GM19463 (cell line): ENCODE data around the gene PEX11G.
"Not testable (repeated sequence)": the region's sequence is repeated elsewhere in the genome, so short reads cannot be mapped to it uniquely, and the experiment has no call there.

ENCODE experiments used
- ATAC-seq: cut with Tn5 transposase; IDR thresholded peaks from one replicate; pipeline ENCODE4 v1.9.1; 2021; ENCODE audit warnings: mild to moderate bottlenecking, moderate library complexity; ENCODE audit not compliant: unreplicated experiment

The PEX11G gene

DNA sequence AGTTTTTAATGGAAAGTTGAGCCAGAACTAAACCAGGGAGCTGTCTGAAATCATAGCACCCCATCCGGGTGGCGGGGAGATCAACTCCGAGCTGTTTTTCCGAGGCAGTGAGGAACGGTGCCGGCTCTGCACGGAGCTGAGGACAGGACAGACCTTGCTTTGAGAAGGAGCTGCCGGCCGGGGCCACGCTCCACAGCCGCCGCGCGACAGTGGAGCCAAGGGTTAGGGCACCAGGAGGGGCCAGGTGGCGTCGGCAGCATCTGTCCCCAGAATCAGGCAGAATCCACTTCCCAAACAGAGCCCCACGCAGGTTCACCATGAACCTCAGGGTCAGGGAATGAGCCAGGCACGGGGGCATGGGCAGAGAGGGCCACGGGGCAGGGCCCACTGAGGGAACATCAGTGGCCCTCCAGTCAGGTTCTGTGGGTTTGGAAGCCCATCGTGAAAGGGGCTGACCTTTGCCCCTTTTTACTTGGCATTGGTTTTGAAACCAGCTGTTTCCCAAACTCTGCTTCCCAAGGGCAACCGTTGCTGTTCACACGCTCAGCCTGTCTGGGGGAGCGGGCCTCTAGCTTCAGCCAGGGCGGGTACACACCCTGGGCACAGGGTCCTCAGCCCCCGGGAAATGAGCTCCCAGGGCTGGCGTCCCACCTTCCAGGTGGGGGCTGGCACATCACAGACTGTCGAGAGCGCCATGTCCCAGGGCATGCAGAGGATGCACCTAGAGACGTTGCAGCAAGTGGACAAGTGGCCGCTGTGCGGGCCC, 18.1 kb downstream of the PEX11G start:
- ATAC-seq = no peak

- no peak for ATAC-seq
Measured at GRCh38 chr19:7469669-7470285, 19.1 kb downstream of the PEX11G start.

- no peak for ATAC-seq
Measured at GRCh38 chr19:7468840-7469239, 20.0 kb downstream of the PEX11G start.

- no peak for ATAC-seq
Measured at GRCh38 chr19:7467009-7467989, 21.5 kb downstream of the PEX11G start.

- no peak for ATAC-seq
Measured at GRCh38 chr19:7463575-7463974, 25.3 kb downstream of the PEX11G start.

- no peak for ATAC-seq
Measured at GRCh38 chr19:7461841-7462629, 26.8 kb downstream of the PEX11G start.

DNA sequence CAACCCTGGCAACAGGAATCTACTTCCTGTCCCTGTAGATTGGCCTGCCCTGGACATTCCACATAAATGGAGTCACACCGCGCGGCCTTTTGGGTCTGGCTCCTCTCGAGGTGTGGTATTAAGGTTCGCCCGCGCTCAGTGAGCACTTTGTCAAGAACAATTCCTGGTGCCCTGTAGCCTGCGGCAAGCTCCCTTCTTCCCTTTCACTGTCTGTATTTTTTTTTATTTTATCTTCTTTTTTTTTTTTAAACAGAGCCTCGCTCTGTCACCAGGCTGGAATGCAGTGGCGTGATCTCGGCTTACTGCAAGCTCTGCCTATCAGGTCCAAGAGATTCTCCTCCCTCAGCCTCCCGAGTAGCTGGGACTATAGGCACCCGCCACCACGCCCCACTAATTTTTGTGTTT, 28.3 kb downstream of the PEX11G start:
- no peak for ATAC-seq

GRCh38 chr19:7459773-7460172, 29.1 kb downstream of the PEX11G start:
- ATAC-seq = no peak

- no peak for ATAC-seq
Measured at GRCh38 chr19:7458675-7459074, 30.2 kb downstream of the PEX11G start.

- ATAC-seq = no peak
Measured at GRCh38 chr19:7456964-7457541, 31.8 kb downstream of the PEX11G start.

DNA sequence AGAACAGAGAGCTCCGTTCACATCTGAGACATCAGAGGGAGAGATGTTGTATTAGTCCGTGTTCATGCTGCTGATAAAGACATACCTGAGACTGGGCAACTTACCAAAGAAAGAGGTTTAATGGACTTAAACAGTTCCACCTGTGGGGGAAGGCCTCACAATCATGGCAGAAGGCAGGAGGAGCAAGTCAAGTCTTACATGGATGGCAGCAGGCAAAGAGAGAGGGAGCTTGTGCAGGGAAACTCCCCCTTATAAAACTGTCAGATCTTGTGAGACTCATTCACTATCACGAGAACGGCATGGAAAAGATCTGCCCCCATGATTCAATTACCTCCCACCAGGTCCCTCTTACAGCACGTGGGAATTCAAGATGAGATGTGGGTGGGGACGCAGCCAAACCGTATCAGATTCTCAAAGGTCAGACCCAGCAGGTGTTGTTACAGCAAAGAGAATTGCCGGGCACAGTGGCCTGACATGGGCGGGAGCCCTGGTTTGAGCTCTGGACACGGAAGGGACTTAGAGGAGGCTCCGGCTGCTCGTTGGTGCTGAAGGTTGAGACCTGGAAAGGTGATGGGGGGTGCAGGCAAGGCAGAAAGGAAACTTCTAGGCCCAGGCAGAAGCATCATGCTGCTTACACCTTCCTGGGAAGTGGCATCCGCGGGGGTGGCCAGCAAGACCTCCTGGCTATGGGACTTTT, 33.1 kb downstream of the PEX11G start:
- ATAC-seq = no peak

DNA sequence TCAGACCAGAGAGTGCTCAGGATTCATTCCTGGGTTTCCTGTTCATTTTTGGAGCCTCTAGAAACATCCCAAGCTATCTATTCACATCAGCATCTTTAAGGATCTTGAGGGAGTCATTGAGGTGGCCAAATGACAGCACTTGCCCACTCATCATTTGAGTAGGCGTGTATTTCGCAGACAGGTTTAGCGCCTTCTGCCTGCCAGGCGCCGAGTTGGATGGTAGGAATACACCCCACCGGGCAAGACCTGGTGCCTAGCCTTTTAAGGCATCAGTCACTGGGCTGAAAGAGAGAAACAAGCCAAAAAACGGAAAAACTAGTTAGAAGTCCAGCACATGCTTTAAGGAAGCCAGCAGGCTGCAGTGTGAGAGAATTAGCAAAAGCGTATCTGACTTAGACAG, 33.8 kb downstream of the PEX11G start:
- ATAC-seq = no peak

DNA sequence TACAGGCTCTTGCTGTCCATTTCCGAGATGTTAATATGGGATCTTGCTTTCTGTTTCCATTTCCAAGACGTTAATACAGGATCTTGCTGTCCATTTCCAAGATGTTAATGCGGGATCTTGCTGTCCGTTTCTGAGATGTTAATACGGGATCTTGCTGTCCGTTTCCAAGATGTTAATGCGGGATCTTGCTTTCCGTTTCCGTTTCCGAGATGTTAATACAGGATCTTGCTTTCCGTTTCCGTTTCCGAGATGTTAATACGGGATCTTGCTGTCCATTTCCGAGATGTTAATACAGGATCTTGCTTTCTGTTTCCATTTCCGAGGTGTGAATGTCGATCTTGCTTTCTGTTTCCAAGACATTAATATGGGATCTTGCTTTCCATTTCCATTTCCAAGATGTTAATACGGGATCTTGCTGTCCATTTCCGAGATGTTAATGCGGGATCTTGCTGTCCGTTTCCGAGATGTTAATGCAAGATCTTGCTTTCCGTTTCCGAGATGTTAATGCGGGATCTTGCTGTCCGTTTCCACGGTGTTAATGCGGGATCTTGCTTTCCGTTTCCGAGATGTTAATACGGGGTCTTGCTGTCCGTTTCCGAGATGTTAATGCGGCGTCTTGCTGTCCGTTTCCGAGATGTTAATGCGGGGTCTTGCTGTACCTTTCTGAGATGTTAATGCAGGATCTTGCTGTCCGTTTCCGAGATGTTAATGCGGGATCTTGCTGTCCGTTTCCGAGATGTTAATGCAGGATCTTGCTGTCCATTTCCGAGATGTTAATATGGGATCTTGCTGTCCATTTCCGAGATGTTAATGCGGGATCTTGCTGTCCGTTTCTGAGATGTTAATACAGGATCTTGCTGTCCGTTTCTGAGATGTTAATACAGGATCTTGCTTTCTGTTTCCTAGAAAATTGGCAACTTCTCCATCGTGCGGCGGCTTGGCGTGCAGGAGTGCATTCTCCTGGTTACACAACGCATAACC, 38.3 kb downstream of the PEX11G start:
- no peak for ATAC-seq

DNA sequence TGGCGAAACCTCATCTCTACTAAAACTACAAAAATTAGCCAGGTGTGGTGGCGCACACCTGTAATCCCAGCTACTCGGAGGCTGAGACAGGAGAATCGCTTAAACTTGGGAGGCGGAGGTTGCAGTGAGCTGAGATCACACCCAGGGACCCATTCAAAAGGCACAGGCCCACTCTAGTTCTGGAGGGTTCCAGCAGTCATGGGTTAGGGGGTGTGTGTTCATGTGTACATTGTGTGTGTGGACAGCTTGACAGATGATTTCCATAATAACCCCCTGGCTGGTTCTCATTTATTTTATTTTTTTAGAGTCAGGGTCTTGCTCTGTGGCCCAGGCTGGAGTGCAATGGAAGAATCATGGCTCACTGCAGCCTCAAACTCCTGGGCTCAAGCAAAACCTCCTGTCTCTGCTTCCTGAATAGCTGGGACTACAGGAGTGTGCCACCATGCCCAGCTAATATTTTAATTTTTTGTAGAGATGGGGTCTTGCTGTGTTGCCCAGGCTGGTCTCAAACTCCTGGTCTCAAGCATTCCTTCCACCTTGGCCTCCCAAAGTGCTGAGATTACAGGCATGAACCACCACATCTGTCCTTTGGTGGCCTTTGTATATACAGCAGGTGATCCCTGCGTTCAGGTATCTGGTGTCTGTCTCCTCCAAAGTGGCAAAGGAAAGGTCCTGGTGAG, 39.3 kb downstream of the PEX11G start:
- ATAC-seq = not testable (repeated sequence)

- ATAC-seq = no peak
Measured at GRCh38 chr19:7447648-7448047, 41.2 kb downstream of the PEX11G start.

DNA sequence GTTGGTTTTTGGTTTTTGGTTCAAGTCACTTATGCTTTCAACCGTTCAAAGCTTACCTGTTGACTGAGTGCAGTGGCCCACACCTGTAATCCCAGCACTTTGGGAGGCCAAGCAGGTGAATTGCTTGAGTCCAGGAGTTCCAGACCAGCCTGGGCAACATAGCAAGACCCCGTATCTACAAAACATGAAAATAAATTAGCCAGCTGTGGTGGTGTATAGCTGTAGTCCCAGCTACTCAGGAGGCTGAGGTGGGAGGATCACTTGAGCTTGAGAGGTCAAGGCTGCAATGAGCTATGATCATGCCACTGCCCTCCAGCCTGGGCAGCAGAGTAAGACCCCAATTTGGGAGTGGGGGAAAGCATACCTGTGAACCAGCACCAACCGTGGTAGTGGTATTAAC, 43.7 kb downstream of the PEX11G start:
- no peak for ATAC-seq

DNA sequence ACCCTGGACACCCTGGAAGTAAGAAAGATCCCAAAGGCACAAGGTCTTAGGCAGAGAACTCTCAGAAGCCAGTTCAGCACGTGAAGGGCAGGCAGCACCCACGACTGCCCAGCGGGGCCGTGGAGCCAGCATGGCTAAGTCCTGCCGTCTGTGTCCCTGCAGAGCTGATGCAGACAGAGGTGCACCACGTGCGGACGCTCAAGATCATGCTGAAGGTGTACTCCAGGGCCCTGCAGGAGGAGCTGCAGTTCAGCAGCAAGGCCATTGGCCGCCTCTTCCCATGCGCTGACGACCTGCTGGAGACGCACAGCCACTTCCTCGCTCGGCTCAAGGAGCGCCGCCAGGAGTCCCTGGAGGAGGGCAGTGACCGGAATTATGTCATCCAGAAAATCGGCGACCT, 44.8 kb downstream of the PEX11G start:
- ATAC-seq = no peak

- no peak for ATAC-seq
Measured at GRCh38 chr19:7442423-7442822, 46.4 kb downstream of the PEX11G start.
